Mucosa of descending colon (tissue), 3 donors: ENCODE measurements around the gene KIAA0825. TPM values are rescaled to one million over a fixed set of nuclear protein-coding genes. Genes with fewer than 3 reads are reported as not detected.

Experiments used
- ATAC-seq: fragments of 200-7000 bp; cut with Tn5 transposase; one replicate; pipeline ENCODE4 v1.9.1; 2020; ENCODE audit warnings: mild to moderate bottlenecking, moderate library complexity
- DNase-seq, 3 donors: peaks; one replicate each; pipeline ENCODE4 v3.0.0-alpha.2; 2020
- H3K36me3 ChIP-seq: fragments of 200-600 bp; one replicate; pipeline ENCODE4 v1.8.0; 2021; ENCODE audit warnings: low read depth, mild to moderate bottlenecking
- H3K4me1 ChIP-seq: fragments of 200-600 bp; one replicate; pipeline ENCODE4 v1.8.0; 2021; ENCODE audit warnings: low read depth, mild to moderate bottlenecking
- H3K4me3 ChIP-seq: fragments of 200-600 bp; one replicate; pipeline ENCODE4 v1.8.0; 2021; ENCODE audit warnings: mild to moderate bottlenecking
- H3K9me3 ChIP-seq: fragments of 200-600 bp; one replicate; pipeline ENCODE4 v1.8.0; 2021; ENCODE audit warnings: mild to moderate bottlenecking
- CTCF ChIP-seq: fragments of 200-600 bp; IDR thresholded peaks from one replicate; pipeline ENCODE4 v1.8.0; 2022; ENCODE audit warnings: antibody characterized with exemption, mild to moderate bottlenecking
- intact Hi-C, 2 donors: fragments of 100-400 bp; cut with DNase I in 1 of 2; cut with micrococcal nuclease in 1 of 2; formaldehyde crosslinking; loops; one replicate each; pipeline versions ENCODE4 v1.11.0 to v1.11.1; 2022; cut with DNase I, micrococcal nuclease
- total RNA-seq, 3 donors: library from RNA; stranded (reverse); fragmentation: NEBNext Ultra II Directional in 2 of 3; extraction: Animal tissue kit (Norgen Biotek cat#: 25700) in 2 of 3; gene quantifications; one replicate each; pipeline versions ENCODE4 v1.2.1 to v1.2.4, GENCODE V29; 2021 to 2023
- donor health status: DM: no; HTN: no; CAD: no; lungs with moderate emphysema.
- donor health status: DM: no; HTN: no; CAD: no.
- donor health status: DM: no; HTN: yes; CAD: no.

KIAA0825 gene
- total RNA-seq, 3 donors from 2014 or later, result 2.6 to 3.6 (median 3.1) TPM

DNA sequence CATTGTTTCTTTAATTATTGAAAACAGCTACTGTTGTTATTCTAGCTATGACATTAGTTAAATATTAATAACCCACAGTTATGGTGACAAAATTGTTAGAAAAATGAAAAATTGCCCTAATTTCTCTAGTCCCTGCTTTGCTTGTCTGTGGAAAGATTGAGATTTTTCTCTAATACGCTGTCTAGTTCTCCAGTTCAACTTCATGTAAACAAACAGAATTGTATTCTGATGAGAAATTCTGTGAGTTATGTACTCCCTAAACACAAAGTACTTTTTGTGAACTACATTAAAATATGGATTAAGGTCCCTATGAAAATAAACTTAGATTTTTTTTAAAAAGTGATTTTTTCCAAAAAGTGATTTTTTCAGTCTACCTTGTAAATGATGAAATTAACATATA, 8.8 kb upstream of the KIAA0825 start:
- intact Hi-C loops, result no loop called here
- Histone ChIP-seq H3K4me1 (no peaks in the 10 kb centered on the region), H3K4me3 (no peak overlapping the region)

DNA sequence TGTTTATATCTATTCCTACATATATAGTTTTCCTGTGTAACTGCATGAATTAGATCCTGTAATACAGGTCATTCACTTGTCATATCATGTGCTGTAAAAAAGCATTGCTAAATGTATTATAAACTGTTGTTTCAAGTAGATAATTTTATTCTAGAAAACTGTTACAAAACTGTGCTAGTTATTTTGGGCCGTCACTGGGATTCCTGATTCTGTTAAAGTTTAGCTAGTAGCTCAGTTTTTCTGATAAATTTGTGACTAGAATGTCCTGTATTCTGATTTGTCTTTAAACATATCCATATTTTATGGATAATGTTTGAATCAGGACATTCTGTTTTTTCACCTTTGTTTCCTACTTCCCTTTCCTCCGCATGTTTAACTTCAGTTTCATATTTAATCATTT, 5.5 kb upstream of the KIAA0825 start:
- ATAC-seq, result no peak
- TF ChIP-seq CTCF, result no peak
- intact Hi-C loops, result no loop called here

More for the DNA sequence above, 8.8 kb upstream of the KIAA0825 start:
- TF ChIP-seq CTCF, result no peak
- Histone ChIP-seq H3K9me3 (no peaks in the 10 kb centered on the region), H3K36me3 (no peaks in the 10 kb centered on the region)
- DNase-seq (no peak), ATAC-seq (no peak)

DNA sequence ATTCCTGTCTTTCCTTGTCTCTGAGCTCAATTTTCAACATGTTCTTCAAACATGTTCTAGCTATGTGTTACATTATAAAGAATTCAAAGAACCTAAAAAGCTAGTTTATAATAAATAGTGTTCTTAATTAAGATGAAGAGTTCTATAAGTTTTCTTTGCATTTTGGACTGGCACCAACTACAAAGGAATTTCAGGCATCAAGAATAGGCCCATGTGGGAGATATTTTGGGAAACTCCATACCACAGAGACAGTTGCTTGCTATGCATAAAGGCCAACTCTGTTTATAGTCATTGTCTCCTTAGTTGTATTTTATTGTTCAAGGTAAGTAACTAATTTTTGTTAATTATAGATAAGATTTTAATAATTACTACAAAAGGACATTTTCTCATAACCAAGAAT, 4.6 kb upstream of the KIAA0825 start:
- peaks cover 10% of the 10 kb centered on the region for H3K4me1 ChIP-seq
- TF ChIP-seq CTCF, result no peak
- H3K36me3 ChIP-seq, result no peaks in the 10 kb centered on the region
- no peak overlapping the region for H3K4me3 ChIP-seq
- no peaks in the 10 kb centered on the region for H3K9me3 ChIP-seq
- ATAC-seq, result no peak
- DNase-seq, result no peak
- intact Hi-C loops, result no loop called here

More for the DNA sequence above, 5.5 kb upstream of the KIAA0825 start:
- DNase-seq, result no peak
- H3K9me3 ChIP-seq, result no peaks in the 10 kb centered on the region
- H3K4me3 ChIP-seq, result no peak overlapping the region
- no peaks in the 10 kb centered on the region for H3K36me3 ChIP-seq
- H3K4me1 ChIP-seq, result peaks cover 9% of the 10 kb centered on the region

GRCh38 chr5:94621763-94622162, 3.4 kb upstream of the KIAA0825 start:
- no peak overlapping the region for H3K4me3 ChIP-seq
- no peaks in the 10 kb centered on the region for H3K36me3 ChIP-seq
- H3K9me3 ChIP-seq, result no peaks in the 10 kb centered on the region
- no peak for TF ChIP-seq CTCF
- DNase-seq, result no peak
- peaks cover 17% of the 10 kb centered on the region for H3K4me1 ChIP-seq
- no peak for ATAC-seq
- intact Hi-C loops, result no loop called here

DNA sequence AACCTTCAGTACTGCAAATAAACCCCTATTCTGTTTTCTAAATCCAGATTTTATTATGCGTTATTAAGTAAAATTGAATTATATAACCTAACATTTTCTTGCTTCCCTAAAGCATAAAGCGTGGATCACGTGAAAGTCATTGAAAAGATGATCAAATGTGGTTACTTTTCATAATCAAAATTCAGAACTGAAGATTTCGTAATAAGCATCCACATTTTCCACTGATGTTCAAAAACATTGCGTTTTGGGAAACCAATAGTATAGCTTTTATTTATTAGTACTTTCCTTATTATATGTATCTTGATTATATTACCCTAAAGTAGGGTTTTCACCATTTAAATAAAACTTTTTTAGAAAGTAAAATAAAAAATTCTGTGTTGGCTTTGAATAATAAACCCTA, 1.9 kb upstream of the KIAA0825 start:
- H3K4me3 ChIP-seq, result no peak overlapping the region
- no peak for TF ChIP-seq CTCF
- intact Hi-C loops, result no loop called here
- peaks cover 17% of the 10 kb centered on the region for H3K4me1 ChIP-seq
- DNase-seq (no peak), ATAC-seq (no peak)
- no peaks in the 10 kb centered on the region for H3K36me3 ChIP-seq
- no peaks in the 10 kb centered on the region for H3K9me3 ChIP-seq

DNA sequence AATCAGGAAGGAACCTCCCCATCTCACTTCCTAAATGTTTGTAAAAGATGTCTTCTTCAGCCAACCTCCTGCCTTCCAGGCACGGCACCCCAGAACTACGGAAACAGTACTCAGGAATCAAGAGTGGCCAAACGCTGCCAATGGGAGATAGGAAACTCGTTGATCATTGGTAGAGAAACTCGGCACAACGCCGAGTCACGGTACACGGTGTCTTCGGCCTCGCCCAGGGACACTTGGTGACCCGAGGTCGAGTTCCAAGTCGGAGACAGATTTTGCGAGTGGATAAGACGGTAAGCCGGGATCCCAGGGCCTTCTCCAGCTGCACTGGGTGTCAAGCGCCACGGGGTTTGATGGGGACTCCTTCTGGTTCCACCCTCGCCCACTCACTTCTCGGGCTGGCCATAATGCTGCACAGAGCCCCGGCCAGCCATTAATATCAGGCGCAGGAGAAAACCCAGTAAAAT, 343 bp downstream of the KIAA0825 start:
- no peaks in the 10 kb centered on the region for H3K36me3 ChIP-seq
- H3K4me3 ChIP-seq, result peak overlapping the region; percentile 42
- intact Hi-C loops, result no loop called here
- ATAC-seq, result peak; percentile 90
- no peak for TF ChIP-seq CTCF
- H3K4me1 ChIP-seq, result peaks cover 17% of the 10 kb centered on the region
- DNase-seq, result peak; percentile 79 to 82 (median 82)
- H3K9me3 ChIP-seq, result no peaks in the 10 kb centered on the region
